Measurements from ENCODE around the gene KRTAP12-2.
"Not testable (repeated sequence)": the region's sequence is repeated elsewhere in the genome, so short reads cannot be mapped to it uniquely, and the experiment has no call there.

The KRTAP12-2 gene

GRCh38 chr21:44684077-44684476 is 17.4 kb upstream of the KRTAP12-2 start:
- DNase-seq (ENCODE audit: low read depth in 2 of 2): no peak

GRCh38 chr21:44682580-44683151 is 15.9 kb upstream of the KRTAP12-2 start:
- DNase-seq (ENCODE audit: low read depth in 2 of 2): no peak

GRCh38 chr21:44681861-44682579 is 15.3 kb upstream of the KRTAP12-2 start, which contains the start of gene KRTAP12-1:
KRTAP12-1 (minus strand) TSS chr21:44682163; CDS start chr21:44682123, 40 bp downstream.
- DNase-seq (ENCODE audit: low read depth in 2 of 2): no peak

GRCh38 chr21:44681152-44681551 is 14.4 kb upstream of the KRTAP12-2 start:
- DNase-seq (ENCODE audit: low read depth in 2 of 2): no peak

- DNase-seq (ENCODE audit: low read depth in 2 of 2): no peak
Observed at GRCh38 chr21:44677881-44678280, 11.2 kb upstream of the KRTAP12-2 start.

- no peak for DNase-seq (ENCODE audit: low read depth in 2 of 2)
Observed at GRCh38 chr21:44671911-44672310, 5.2 kb upstream of the KRTAP12-2 start.

- no peak for DNase-seq (ENCODE audit: low read depth in 2 of 2)
Observed at GRCh38 chr21:44670642-44671432, 4.1 kb upstream of the KRTAP12-2 start.

GRCh38 chr21:44667612-44668011 is 885 bp upstream of the KRTAP12-2 start:
- DNase-seq (ENCODE audit: low read depth in 2 of 2): no peak

GRCh38 chr21:44664691-44665090 is 2.0 kb downstream of the KRTAP12-2 start:
- DNase-seq (ENCODE audit: low read depth in 2 of 2): no peak

- DNase-seq (ENCODE audit: low read depth in 2 of 2): not testable (repeated sequence)
Observed at GRCh38 chr21:44661567-44661966, 5.2 kb downstream of the KRTAP12-2 start.

GRCh38 chr21:44658913-44659595 is 7.7 kb downstream of the KRTAP12-2 start:
- DNase-seq (ENCODE audit: low read depth in 2 of 2): no peak

- DNase-seq (ENCODE audit: low read depth in 2 of 2): no peak
Observed at GRCh38 chr21:44658541-44658910, 8.2 kb downstream of the KRTAP12-2 start.

- no peak for DNase-seq (ENCODE audit: low read depth in 2 of 2)
Observed at GRCh38 chr21:44657635-44658540, 8.8 kb downstream of the KRTAP12-2 start, which contains the start of gene KRTAP12-3. KRTAP12-3 (plus strand) TSS chr21:44657932; CDS start chr21:44657980, 48 bp downstream.

- no peak for DNase-seq (ENCODE audit: low read depth in 2 of 2)
Observed at GRCh38 chr21:44656868-44657267, 9.9 kb downstream of the KRTAP12-2 start.

- no peak for DNase-seq (ENCODE audit: low read depth in 2 of 2)
Observed at GRCh38 chr21:44654576-44655175, 12.1 kb downstream of the KRTAP12-2 start, which contains the start of gene KRTAP12-4. KRTAP12-4 (minus strand) TSS chr21:44654659; CDS start chr21:44654614, 45 bp downstream.

- no peak for DNase-seq (ENCODE audit: low read depth in 2 of 2)
Observed at GRCh38 chr21:44653656-44654575, 12.8 kb downstream of the KRTAP12-2 start.

- DNase-seq (ENCODE audit: low read depth in 2 of 2): no peak
Observed at GRCh38 chr21:44653123-44653522, 13.6 kb downstream of the KRTAP12-2 start.

- DNase-seq (ENCODE audit: low read depth in 2 of 2): no peak
Observed at GRCh38 chr21:44650973-44651675, 15.6 kb downstream of the KRTAP12-2 start.

Data from fibroblast of skin of left biceps (primary cell).